ENCODE measurements around the gene PLEKHN1.

- TF ChIP-seq, protein P1, sequence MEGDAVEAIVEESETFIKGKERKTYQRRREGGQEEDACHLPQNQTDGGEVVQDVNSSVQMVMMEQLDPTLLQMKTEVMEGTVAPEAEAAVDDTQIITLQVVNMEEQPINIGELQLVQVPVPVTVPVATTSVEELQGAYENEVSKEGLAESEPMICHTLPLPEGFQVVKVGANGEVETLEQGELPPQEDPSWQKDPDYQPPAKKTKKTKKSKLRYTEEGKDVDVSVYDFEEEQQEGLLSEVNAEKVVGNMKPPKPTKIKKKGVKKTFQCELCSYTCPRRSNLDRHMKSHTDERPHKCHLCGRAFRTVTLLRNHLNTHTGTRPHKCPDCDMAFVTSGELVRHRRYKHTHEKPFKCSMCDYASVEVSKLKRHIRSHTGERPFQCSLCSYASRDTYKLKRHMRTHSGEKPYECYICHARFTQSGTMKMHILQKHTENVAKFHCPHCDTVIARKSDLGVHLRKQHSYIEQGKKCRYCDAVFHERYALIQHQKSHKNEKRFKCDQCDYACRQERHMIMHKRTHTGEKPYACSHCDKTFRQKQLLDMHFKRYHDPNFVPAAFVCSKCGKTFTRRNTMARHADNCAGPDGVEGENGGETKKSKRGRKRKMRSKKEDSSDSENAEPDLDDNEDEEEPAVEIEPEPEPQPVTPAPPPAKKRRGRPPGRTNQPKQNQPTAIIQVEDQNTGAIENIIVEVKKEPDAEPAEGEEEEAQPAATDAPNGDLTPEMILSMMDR (IDR thresholded peaks at IDR 0.05; ENCODE audit: low read length): no peak
- TF ChIP-seq EZH2 (IDR thresholded peaks at IDR 0.05; ENCODE audit: borderline replicate concordance, low read length): no peak
These were observed 31.4 kb downstream of the PLEKHN1 start for GRCh38 chr1:997713-997992.
